GM21576 (cell line): ENCODE measurements around the gene RMND5A.

Experiments used
- ATAC-seq: cut with Tn5 transposase; IDR thresholded peaks from one replicate; pipeline ENCODE4 v1.9.1; 2021; ENCODE audit warnings: mild to moderate bottlenecking, moderate library complexity; ENCODE audit not compliant: unreplicated experiment

Gene RMND5A

GRCh38 chr2:86825693-86826381 is 105.7 kb downstream of the RMND5A start:
- ATAC-seq, result no peak

DNA sequence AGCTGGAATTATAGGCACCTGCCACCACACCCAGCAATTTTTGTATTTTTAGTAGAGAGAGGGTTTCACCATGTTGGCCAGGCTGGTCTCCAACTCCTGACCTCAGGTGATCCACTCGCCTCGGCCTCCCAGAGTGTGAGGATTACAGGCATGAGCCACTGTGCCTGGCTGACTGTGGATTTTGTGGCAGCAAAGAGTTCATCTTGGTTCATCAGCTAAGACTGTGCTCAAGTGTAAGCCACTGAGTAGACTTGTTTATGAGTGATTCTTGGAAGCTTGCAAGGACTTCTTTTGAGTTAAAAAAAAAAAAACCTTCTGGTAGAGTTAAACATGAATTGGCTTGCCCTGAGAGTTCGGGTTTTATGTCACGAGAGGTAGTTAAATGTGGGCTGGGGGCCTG is 106.9 kb downstream of the RMND5A start:
- ATAC-seq, result no peak
